WI38 (cell line): ENCODE measurements around the gene ADGRL2.

Experiments
- H3K4me3 ChIP-seq: 2 replicates; pipeline ENCODE4 v1.5.1; 2011; ENCODE audit warnings: low read depth, mild to moderate bottlenecking, control low read depth, low read length
- TF ChIP-seq, protein P1 (sequence below): IDR thresholded peaks from 2 replicates; pipeline ENCODE4 v1.5.1; 2012; ENCODE audit warnings: low read depth, mild to moderate bottlenecking, control low read depth, low read length

ADGRL2 gene

DNA sequence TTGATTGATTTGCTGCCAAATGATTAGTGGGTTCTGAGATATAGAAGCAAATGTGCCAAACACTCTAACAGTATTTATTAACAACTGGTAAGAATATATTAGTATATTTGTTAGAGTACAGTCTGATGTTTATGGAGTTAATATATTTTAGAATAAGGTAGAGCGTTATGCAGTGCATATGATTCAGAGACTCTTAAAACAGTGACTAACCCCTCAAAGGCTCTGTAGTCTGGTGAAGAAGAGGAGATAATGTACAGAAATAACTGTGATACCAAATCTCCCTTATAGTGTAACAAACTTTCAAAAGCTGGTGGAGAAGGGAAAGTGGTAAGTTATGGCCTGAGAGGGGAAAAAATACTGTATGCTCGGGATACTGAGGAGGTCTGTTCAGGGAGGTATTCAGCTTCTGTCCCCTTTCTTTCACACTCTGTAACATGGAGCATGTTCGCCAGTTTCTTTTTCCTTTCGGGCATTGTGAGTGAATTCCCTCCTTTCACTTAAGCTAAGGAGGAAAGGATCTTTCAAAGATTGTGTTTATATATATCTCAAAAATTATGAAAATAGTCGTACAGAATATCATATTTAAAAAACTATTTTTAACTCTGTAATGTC is 121.2 kb downstream of the ADGRL2 start:
- no peak overlapping the region for H3K4me3 ChIP-seq
- TF ChIP-seq, protein P1, sequence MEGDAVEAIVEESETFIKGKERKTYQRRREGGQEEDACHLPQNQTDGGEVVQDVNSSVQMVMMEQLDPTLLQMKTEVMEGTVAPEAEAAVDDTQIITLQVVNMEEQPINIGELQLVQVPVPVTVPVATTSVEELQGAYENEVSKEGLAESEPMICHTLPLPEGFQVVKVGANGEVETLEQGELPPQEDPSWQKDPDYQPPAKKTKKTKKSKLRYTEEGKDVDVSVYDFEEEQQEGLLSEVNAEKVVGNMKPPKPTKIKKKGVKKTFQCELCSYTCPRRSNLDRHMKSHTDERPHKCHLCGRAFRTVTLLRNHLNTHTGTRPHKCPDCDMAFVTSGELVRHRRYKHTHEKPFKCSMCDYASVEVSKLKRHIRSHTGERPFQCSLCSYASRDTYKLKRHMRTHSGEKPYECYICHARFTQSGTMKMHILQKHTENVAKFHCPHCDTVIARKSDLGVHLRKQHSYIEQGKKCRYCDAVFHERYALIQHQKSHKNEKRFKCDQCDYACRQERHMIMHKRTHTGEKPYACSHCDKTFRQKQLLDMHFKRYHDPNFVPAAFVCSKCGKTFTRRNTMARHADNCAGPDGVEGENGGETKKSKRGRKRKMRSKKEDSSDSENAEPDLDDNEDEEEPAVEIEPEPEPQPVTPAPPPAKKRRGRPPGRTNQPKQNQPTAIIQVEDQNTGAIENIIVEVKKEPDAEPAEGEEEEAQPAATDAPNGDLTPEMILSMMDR: no peak

- TF ChIP-seq, protein P1: no peak
- no peak overlapping the region for H3K4me3 ChIP-seq
Observed at GRCh38 chr1:81922955-81923354, 122.2 kb downstream of the ADGRL2 start.

- no peak overlapping the region for H3K4me3 ChIP-seq
- TF ChIP-seq, protein P1: no peak
Observed at GRCh38 chr1:81929106-81929505, 128.4 kb downstream of the ADGRL2 start.

DNA sequence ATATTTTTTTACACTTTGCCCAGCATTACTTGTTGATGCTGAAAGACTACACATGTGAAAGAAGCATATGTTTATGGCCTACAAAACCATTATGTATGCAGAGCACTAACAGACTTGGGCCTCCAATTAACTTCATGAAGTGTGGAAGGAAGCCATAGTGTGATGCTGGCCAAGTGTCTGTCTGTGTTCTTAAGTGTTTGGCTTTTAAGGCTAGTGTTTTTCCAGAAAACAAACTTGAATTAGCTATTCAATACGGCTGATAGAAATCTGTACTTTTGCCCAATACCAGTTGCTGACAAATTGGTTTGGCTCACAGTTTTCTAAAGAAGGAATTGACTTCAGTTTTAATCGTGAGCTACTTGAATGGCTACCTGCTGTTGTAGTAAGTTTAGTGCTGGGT is 136.1 kb downstream of the ADGRL2 start:
- TF ChIP-seq, protein P1: no peak
- no peak overlapping the region for H3K4me3 ChIP-seq

DNA sequence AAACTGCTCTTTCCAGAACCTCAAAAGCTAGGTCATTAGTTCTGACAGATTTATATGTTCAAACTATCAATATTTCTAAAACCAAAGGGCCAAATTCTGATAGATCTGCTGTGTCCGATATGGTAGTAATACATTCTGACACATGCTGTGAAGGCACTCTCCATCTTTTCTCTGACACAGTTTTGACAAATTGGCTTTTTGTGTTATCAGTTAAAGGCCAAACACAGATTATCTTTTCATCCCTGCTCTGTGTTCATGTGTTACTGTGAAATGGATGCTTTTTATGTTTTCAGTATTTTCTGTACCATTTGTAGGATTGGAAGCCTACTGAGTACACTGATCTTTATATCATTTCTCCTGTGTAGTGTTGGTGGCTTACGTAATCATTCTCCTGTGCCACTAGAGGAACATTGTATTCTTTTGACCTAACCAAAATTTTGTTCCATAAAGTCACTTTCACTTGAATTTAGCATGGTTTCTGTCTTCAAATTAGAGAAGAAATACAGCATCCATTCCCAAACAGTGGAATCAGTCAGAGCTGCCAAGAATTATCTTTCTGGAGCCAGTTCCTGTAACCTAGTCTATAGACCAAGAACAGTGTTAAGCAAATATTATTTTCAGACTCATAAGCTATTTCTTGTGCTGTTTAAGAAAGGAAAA is 137.2 kb downstream of the ADGRL2 start:
- TF ChIP-seq, protein P1: no peak
- H3K4me3 ChIP-seq: no peak overlapping the region

GRCh38 chr1:81948495-81948894 is 147.8 kb downstream of the ADGRL2 start:
- TF ChIP-seq, protein P1: no peak
- no peak overlapping the region for H3K4me3 ChIP-seq

- TF ChIP-seq, protein P1: no peak
Observed at GRCh38 chr1:81949421-81949820, 148.7 kb downstream of the ADGRL2 start.

More at GRCh38 chr1:81949421-81949820, 148.7 kb downstream of the ADGRL2 start:
- no peak overlapping the region for H3K4me3 ChIP-seq
